HL-60 (cell line): ENCODE data around the gene KRT36.

Source experiments
- POLR2AphosphoS5 ChIP-seq: IDR thresholded peaks from 2 replicates; pipeline ENCODE4 v1.6.1; 2012; ENCODE audit warnings: low read depth
- SPI1 ChIP-seq: IDR thresholded peaks from 2 replicates; pipeline ENCODE4 v1.6.1; 2012; ENCODE audit warnings: low read depth, mild to moderate bottlenecking, borderline replicate concordance
- TF ChIP-seq, protein P1 (sequence below): IDR thresholded peaks from one replicate; pipeline ENCODE4 v1.5.1; 2011; ENCODE audit warnings: low read length, control low read depth, inconsistent platforms; ENCODE audit not compliant: insufficient read depth

DNA sequence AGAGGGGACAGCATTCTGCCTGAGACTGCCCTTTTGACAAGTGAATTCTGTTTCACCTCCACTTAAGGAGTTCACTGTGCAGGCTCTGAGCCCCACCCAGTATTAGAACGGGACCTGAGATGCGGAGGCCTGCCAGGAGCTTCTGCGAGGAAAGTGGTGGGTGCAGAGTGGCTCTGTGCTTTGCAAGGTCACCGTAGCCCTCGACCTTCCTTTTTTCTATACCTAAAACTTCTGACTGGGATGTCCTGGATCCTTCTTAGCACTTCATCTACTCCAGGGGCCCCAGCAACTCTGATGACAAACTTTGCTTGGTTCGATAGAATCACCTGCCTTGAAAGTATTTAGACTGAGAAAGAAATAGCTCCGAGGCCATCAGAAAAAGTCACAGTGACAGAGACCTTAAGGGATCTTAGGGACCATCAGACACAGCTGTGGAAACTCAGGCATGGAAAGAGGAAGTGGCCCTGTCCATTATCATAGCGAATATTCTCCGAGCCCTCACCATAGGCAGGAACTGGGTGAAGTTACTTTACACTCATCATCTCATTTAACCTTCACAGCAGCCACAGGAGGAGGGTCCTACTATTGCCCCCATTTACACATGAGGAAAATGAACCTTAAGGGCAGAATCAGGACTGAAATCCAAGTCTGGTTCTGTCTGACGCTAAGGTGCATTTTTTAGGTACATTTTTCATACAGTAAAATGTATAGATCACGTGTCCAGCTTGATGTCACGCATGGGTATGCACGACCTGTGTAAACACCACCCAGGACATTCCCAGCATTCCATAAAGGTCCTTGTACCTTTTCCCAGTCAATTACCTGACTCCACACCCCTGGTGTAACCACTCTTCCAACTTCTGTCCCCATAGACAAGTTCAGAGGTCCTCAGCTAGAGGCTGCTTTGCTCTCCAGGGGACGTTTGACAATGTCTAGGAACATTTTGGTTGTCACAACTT, 16.4 kb upstream of the KRT36 start:
- TF ChIP-seq POLR2AphosphoS5: no peak
- TF ChIP-seq, protein P1, sequence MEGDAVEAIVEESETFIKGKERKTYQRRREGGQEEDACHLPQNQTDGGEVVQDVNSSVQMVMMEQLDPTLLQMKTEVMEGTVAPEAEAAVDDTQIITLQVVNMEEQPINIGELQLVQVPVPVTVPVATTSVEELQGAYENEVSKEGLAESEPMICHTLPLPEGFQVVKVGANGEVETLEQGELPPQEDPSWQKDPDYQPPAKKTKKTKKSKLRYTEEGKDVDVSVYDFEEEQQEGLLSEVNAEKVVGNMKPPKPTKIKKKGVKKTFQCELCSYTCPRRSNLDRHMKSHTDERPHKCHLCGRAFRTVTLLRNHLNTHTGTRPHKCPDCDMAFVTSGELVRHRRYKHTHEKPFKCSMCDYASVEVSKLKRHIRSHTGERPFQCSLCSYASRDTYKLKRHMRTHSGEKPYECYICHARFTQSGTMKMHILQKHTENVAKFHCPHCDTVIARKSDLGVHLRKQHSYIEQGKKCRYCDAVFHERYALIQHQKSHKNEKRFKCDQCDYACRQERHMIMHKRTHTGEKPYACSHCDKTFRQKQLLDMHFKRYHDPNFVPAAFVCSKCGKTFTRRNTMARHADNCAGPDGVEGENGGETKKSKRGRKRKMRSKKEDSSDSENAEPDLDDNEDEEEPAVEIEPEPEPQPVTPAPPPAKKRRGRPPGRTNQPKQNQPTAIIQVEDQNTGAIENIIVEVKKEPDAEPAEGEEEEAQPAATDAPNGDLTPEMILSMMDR: no peak
- TF ChIP-seq SPI1: peak; percentile 96
